ENCODE measurements around the gene CIRBP. TPM values are rescaled to one million over a fixed set of nuclear protein-coding genes. Genes with fewer than 3 reads are reported as not detected.
A peak's percentile ranks its signal among the peaks of the same experiment; 100 is the strongest.

Gene CIRBP
- total and polyA plus RNA-seq, 2 of the 13 experiments (the other 11 are each of a cell fraction or from before 2014, with no cell fraction given), result 133 to 140 TPM

DNA sequence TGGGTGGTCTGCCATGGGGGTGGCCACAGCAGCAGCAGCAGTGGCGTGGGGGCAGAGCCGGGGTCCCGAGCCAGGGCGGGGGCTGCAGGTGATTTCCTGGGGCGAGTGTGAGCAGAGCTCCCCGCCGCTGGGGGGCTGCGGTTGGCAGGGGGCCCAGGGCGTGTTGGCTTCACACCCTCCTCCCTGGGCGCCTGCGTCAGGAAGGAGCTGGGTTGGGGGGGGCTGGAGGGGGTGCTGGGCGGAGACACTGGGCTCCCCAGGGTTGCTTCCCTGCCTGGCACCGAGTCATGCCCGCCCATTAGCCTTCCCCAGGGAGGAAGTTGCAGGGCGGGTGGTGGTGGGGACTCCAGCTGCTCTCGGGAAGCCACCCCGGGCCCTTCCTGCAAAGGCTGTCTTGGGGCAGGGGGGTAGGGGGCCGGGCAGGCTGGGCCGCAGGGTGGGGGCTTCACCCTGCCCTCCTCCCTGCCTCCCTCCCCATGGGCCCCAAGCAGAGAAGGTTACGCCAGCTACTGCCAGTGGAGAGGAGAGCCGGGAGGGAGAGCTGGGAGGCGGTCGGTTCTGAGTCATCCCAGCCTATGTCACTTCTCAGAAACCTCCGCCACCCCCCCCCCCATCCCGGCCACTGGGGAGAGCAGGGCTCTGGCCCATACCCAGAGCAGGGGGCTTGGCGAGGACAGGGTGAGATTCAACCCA lies 16.2 kb upstream of the CIRBP start (continued):
- TF ChIP-seq, protein P1, sequence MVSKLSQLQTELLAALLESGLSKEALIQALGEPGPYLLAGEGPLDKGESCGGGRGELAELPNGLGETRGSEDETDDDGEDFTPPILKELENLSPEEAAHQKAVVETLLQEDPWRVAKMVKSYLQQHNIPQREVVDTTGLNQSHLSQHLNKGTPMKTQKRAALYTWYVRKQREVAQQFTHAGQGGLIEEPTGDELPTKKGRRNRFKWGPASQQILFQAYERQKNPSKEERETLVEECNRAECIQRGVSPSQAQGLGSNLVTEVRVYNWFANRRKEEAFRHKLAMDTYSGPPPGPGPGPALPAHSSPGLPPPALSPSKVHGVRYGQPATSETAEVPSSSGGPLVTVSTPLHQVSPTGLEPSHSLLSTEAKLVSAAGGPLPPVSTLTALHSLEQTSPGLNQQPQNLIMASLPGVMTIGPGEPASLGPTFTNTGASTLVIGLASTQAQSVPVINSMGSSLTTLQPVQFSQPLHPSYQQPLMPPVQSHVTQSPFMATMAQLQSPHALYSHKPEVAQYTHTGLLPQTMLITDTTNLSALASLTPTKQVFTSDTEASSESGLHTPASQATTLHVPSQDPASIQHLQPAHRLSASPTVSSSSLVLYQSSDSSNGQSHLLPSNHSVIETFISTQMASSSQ (IDR thresholded peaks at IDR 0.05; ENCODE audit: low read depth), result 0 out of 2 replicates have a peak, but pooled peaks have one; percentile 4
- TF ChIP-seq, protein P1 (CRISPR knock-in tag; IDR thresholded peaks at IDR 0.05; ENCODE audit: borderline replicate concordance), result no peak
- TF ChIP-seq ESRRA (CRISPR knock-in tag; IDR thresholded peaks at IDR 0.05; ENCODE audit: low read depth), result no peak; the same call in 1 of the 2 replicates
- TF ChIP-seq ZNF143 (CRISPR knock-in tag; IDR thresholded peaks at IDR 0.05), result no peak
- peak; percentile 40; the same call in 1 of the 2 replicates for TF ChIP-seq FOSL1 (CRISPR knock-in tag; IDR thresholded peaks at IDR 0.05; ENCODE audit: borderline replicate concordance)
- no peak for TF ChIP-seq ZFP62 (CRISPR knock-in tag; IDR thresholded peaks at IDR 0.05)
- TF ChIP-seq, protein P2, sequence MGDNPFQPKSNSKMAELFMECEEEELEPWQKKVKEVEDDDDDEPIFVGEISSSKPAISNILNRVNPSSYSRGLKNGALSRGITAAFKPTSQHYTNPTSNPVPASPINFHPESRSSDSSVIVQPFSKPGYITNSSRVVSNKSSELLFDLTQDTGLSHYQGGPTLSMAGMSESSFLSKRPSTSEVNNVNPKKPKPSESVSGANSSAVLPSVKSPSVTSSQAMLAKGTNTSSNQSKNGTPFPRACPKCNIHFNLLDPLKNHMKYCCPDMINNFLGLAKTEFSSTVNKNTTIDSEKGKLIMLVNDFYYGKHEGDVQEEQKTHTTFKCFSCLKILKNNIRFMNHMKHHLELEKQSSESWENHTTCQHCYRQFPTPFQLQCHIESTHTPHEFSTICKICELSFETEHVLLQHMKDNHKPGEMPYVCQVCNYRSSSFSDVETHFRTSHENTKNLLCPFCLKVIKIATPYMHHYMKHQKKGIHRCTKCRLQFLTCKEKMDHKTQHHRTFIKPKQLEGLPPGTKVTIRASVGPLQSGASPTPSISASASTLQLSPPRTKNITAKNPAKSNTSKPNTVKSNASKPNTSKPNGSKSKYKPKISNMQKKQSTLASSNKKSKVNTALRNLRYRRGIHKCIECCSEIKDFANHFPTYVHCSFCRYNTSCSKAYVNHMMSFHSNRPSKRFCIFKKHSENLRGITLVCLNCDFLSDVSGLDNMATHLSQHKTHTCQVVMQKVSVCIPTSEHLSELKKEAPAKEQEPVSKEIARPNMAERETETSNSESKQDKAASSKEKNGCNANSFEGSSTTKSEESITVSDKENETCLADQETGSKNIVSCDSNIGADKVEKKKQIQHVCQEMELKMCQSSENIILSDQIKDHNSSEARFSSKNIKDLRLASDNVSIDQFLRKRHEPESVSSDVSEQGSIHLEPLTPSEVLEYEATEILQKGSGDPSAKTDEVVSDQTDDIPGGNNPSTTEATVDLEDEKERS (CRISPR knock-in tag; IDR thresholded peaks at IDR 0.05), result peak; percentile 10; the same call in 1 of the 2 replicates
- peak; percentile 69; the same call in 1 of the 2 replicates for TF ChIP-seq POLR2G (IDR thresholded peaks at IDR 0.05; ENCODE audit: low read depth, low read length)
- TF ChIP-seq U2AF1 (optimal IDR thresholded peaks at IDR 0.05; ENCODE audit: low read depth, low read length), result peak; percentile 5
- TF ChIP-seq, protein P3, sequence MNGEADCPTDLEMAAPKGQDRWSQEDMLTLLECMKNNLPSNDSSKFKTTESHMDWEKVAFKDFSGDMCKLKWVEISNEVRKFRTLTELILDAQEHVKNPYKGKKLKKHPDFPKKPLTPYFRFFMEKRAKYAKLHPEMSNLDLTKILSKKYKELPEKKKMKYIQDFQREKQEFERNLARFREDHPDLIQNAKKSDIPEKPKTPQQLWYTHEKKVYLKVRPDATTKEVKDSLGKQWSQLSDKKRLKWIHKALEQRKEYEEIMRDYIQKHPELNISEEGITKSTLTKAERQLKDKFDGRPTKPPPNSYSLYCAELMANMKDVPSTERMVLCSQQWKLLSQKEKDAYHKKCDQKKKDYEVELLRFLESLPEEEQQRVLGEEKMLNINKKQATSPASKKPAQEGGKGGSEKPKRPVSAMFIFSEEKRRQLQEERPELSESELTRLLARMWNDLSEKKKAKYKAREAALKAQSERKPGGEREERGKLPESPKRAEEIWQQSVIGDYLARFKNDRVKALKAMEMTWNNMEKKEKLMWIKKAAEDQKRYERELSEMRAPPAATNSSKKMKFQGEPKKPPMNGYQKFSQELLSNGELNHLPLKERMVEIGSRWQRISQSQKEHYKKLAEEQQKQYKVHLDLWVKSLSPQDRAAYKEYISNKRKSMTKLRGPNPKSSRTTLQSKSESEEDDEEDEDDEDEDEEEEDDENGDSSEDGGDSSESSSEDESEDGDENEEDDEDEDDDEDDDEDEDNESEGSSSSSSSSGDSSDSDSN (CRISPR knock-in tag; IDR thresholded peaks at IDR 0.05), result peak; percentile 20; the same call in 1 of the 2 replicates
- TF ChIP-seq ZNF546 (CRISPR knock-in tag; conservative IDR thresholded peaks at IDR 0.05), result 0 out of 2 replicates have a peak, but pooled peaks have one; percentile 27
- 0 out of 2 replicates have a peak, but pooled peaks have one; percentile 56 for TF ChIP-seq SALL2 (CRISPR knock-in tag; IDR thresholded peaks at IDR 0.05)

Data from HepG2 (cell line).